ENCODE measurements around the gene PLCL1.

GRCh38 chr2:197784956-197785941 lies 19.1 kb upstream of the PLCL1 start, which contains the start of gene BOLL:
- no peak for TF ChIP-seq CTCF (IDR thresholded peaks at IDR 0.05)
- no peak for TF ChIP-seq POLR2A (IDR thresholded peaks at IDR 0.05)

Measured in adrenal gland (tissue), 5 donors.